Bronchial epithelial cell (primary cell): Measurements from ENCODE around the gene CFP. TPM values are rescaled to one million over a fixed set of nuclear protein-coding genes. Genes with fewer than 3 reads are reported as not detected.

Source experiments
- DNase-seq: peaks from one replicate; pipeline ENCODE4 v3.0.0-alpha.2; 2010; ENCODE audit warnings: low read depth
- FAIRE-seq: peaks from 2 replicates; lab custom pipeline; 2011; peaks lifted over from hg19 to GRCh38; lab: Jason Lieb, UNC
- H3K27me3 ChIP-seq: 2 replicates; pipeline ENCODE4 v1.5.1; 2011; ENCODE audit warnings: low read length; ENCODE audit not compliant: control insufficient read depth, insufficient read depth
- H3K36me3 ChIP-seq: 2 replicates; pipeline ENCODE4 v1.5.1; 2011; ENCODE audit warnings: low read length; ENCODE audit not compliant: control insufficient read depth, insufficient read depth
- H3K4me3 ChIP-seq: 2 replicates; pipeline ENCODE4 v1.5.1; 2011; ENCODE audit warnings: mild to moderate bottlenecking, low read depth, low read length, control low read depth
- CTCF ChIP-seq: IDR thresholded peaks from 2 replicates; pipeline ENCODE4 v1.5.1; 2011; ENCODE audit warnings: mild to moderate bottlenecking, moderate library complexity, low read length, control low read depth, inconsistent platforms; ENCODE audit not compliant: insufficient read depth, severe bottlenecking
- total RNA-seq: library from RNA; depleted of rRNA; stranded (reverse); fragments of >200 nt; gene quantifications from 2 replicates; pipeline ENCODE4 v1.2.1, GENCODE V29; 2014

The CFP gene
- total RNA-seq, 1 donor from 2014 or later = 0.26 TPM

- no peak overlapping the region for H3K4me3 ChIP-seq
- FAIRE-seq (no peak), DNase-seq (no peak)
- H3K36me3 ChIP-seq = no peaks in the 10 kb centered on the region
- no peaks in the 10 kb centered on the region for H3K27me3 ChIP-seq
- no peak for TF ChIP-seq CTCF
Observed at GRCh38 chrX:47596256-47596655, 33.5 kb downstream of the CFP start.

- H3K36me3 ChIP-seq = no peaks in the 10 kb centered on the region
- H3K4me3 ChIP-seq = no peak overlapping the region
- no peaks in the 10 kb centered on the region for H3K27me3 ChIP-seq
- no peak for FAIRE-seq
- DNase-seq = no peak
- TF ChIP-seq CTCF = no peak
Observed at GRCh38 chrX:47595716-47596251, 33.9 kb downstream of the CFP start.

- DNase-seq (no peak), FAIRE-seq (no peak)
- Histone ChIP-seq H3K4me3 (no peak overlapping the region), H3K27me3 (no peaks in the 10 kb centered on the region), H3K36me3 (no peaks in the 10 kb centered on the region)
- TF ChIP-seq CTCF = no peak
Observed at GRCh38 chrX:47593522-47593921, 36.2 kb downstream of the CFP start.

GRCh38 chrX:47590984-47591383 lies 38.7 kb downstream of the CFP start:
- no peaks in the 10 kb centered on the region for H3K36me3 ChIP-seq
- TF ChIP-seq CTCF = no peak
- FAIRE-seq = no peak
- no peak for DNase-seq
- H3K4me3 ChIP-seq = no peak overlapping the region
- H3K27me3 ChIP-seq = no peaks in the 10 kb centered on the region

- H3K4me3 ChIP-seq = no peak overlapping the region
- no peak for FAIRE-seq
- H3K27me3 ChIP-seq = no peaks in the 10 kb centered on the region
Observed at GRCh38 chrX:47587906-47588735, 41.6 kb downstream of the CFP start.

More at GRCh38 chrX:47587906-47588735, 41.6 kb downstream of the CFP start:
- H3K36me3 ChIP-seq = no peaks in the 10 kb centered on the region
- TF ChIP-seq CTCF = no peak
- DNase-seq = no peak
